ENCODE data around the gene PTPRE.

GRCh38 chr10:128099901-128100300 lies 193.0 kb downstream of the PTPRE start:
- no peak for TF ChIP-seq CTCF (IDR thresholded peaks at IDR 0.05)
- no peak for TF ChIP-seq SMC3 (IDR thresholded peaks at IDR 0.05; ENCODE audit: low read depth, low read length)
- TF ChIP-seq POLR2AphosphoS5 (IDR thresholded peaks at IDR 0.05; ENCODE audit: low read depth, low read length), result no peak
